HepG2 (cell line): ENCODE data around the gene CIROP. TPM values are rescaled to one million over a fixed set of nuclear protein-coding genes. Genes with fewer than 3 reads are reported as not detected.

Experiments used
- CBX5 ChIP-seq: sonication (generic); formaldehyde crosslinking; IDR thresholded peaks from 2 replicates; pipeline ENCODE4 v1.4.0; 2020; ENCODE audit warnings: missing genetic modification reagents, borderline replicate concordance
- GABPB1 ChIP-seq: IDR thresholded peaks from 2 replicates; pipeline ENCODE4 v1.6.1; 2016; ENCODE audit warnings: mild to moderate bottlenecking, missing genetic modification reagents, moderate library complexity, missing compliant biosample characterization
- HNRNPL ChIP-seq: fragments of 200-400 bp; formaldehyde crosslinking; IDR thresholded peaks from 2 replicates; pipeline ENCODE4 v1.6.1; 2017; ENCODE audit warnings: mild to moderate bottlenecking, low read depth, low read length
- MEIS2 ChIP-seq: sonication (generic); formaldehyde crosslinking; IDR thresholded peaks from 2 replicates; pipeline ENCODE4 v1.9.0; 2021; ENCODE audit warnings: mild to moderate bottlenecking, missing genetic modification reagents
- NFATC3 ChIP-seq: sonication (generic); formaldehyde crosslinking; IDR thresholded peaks from 2 replicates; pipeline ENCODE4 v1.5.1; 2020; ENCODE audit warnings: mild to moderate bottlenecking, missing genetic modification reagents
- NFE2L1 ChIP-seq: sonication (generic); formaldehyde crosslinking; IDR thresholded peaks from 2 replicates; pipeline ENCODE4 v1.4.0; 2020; ENCODE audit warnings: missing genetic modification reagents, mild to moderate bottlenecking, borderline replicate concordance
- SETDB1 ChIP-seq: sonication (generic); formaldehyde crosslinking; IDR thresholded peaks from 2 replicates; pipeline ENCODE4 v1.5.1; 2020; ENCODE audit warnings: missing genetic modification reagents, mild to moderate bottlenecking, borderline replicate concordance
- TEF ChIP-seq: sonication (generic); formaldehyde crosslinking; IDR thresholded peaks from 2 replicates; pipeline ENCODE4 v1.5.0; 2020; ENCODE audit warnings: missing genetic modification reagents
- TERF1 ChIP-seq: sonication (generic); formaldehyde crosslinking; IDR thresholded peaks from 2 replicates; pipeline ENCODE4 v1.8.0; 2022; ENCODE audit warnings: mild to moderate bottlenecking, missing genetic modification reagents, moderate library complexity
- ZNF337 ChIP-seq: sonication (generic); formaldehyde crosslinking; IDR thresholded peaks from 2 replicates; pipeline ENCODE4 v1.5.1; 2020; ENCODE audit warnings: missing genetic modification reagents, low read depth, mild to moderate bottlenecking, borderline replicate concordance
- ZSCAN22 ChIP-seq: sonication (generic); formaldehyde crosslinking; IDR thresholded peaks from 2 replicates; pipeline ENCODE4 v1.4.0; 2020; ENCODE audit warnings: mild to moderate bottlenecking, missing genetic modification reagents
- polyA plus RNA-seq, 8 experiments: library from polyadenylated mRNA; depleted of rRNA in 3 of 8; stranded (reverse) in 7 of 8; unstranded in 1 of 8; fragments of >200 nt; fragmentation: Illumina TruSeq in 4 of 8; extraction: Trizol in 4 of 8; gene quantifications; 2 replicates each; pipeline versions ENCODE4 v1.2.1 to v1.2.3, GENCODE V29; 2011 to 2016; ENCODE audit warnings: low read depth in 4 of 8, missing spikeins in 1 of 8, mixed read lengths in 1 of 8; ENCODE audit not compliant: insufficient read depth in 1 of 8
- total RNA-seq, 5 experiments: library from RNA; depleted of rRNA; stranded (reverse); fragments of >200 nt; fragmentation: Illumina TruSeq; extraction: Trizol; gene quantifications; 2 replicates each; pipeline ENCODE4 v1.2.3, GENCODE V29; 2016; ENCODE audit warnings: low read depth in 1 of 5

Gene CIROP
- total and polyA plus RNA-seq, 2 of the 13 experiments (the other 11 are each of a cell fraction or from before 2014, with no cell fraction given) = 0.07 TPM; not detected in 1

GRCh38 chr14:23095196-23096108 lies 9.3 kb downstream of the CIROP start, which contains the start of gene C14orf119 (continued):
- peak; percentile 88; the same call in 1 of the 2 replicates for TF ChIP-seq TERF1 (CRISPR knock-in tag)
- no peak for TF ChIP-seq HNRNPL
- peak; percentile 96 for TF ChIP-seq GABPB1 (CRISPR knock-in tag)
- no peak for TF ChIP-seq SETDB1
- TF ChIP-seq ZNF337 = no peak; the same call in 1 of the 2 replicates
- no peak for TF ChIP-seq NFE2L1 (CRISPR knock-in tag)
- TF ChIP-seq NFATC3 (CRISPR knock-in tag) = no peak; the same call in 1 of the 2 replicates
- no peak for TF ChIP-seq ZSCAN22 (CRISPR knock-in tag)
- peak; percentile 21; the same call in 1 of the 2 replicates for TF ChIP-seq CBX5 (CRISPR knock-in tag)
- no peak for TF ChIP-seq MEIS2 (CRISPR knock-in tag)
- TF ChIP-seq TEF (CRISPR knock-in tag) = no peak
